ENCODE results near the gene FFAR2. TPM values are rescaled to one million over a fixed set of nuclear protein-coding genes. Genes with fewer than 3 reads are reported as not detected.

The FFAR2 gene
- total RNA-seq, 1 experiment from 2014 or later, result not detected

Other genes with a start within 250 kb of the FFAR2 start
- not detected for gene FAM187B, start 219.5 kb upstream of the FFAR2 start, total RNA-seq (2021; ENCODE audit: unreplicated experiment)
- 211 TPM for gene LSR, start 199.3 kb upstream of the FFAR2 start, total RNA-seq (2021; ENCODE audit: unreplicated experiment)
- 98.4 TPM for gene USF2, start 179.3 kb upstream of the FFAR2 start, total RNA-seq (2021; ENCODE audit: unreplicated experiment)
- not detected for gene HAMP, start 165.7 kb upstream of the FFAR2 start, total RNA-seq (2021; ENCODE audit: unreplicated experiment)
- 0.17 TPM for gene MAG, start 156.1 kb upstream of the FFAR2 start, total RNA-seq (2021; ENCODE audit: unreplicated experiment)
- gene CD22, start 119.1 kb upstream of the FFAR2 start, total RNA-seq (2021; ENCODE audit: unreplicated experiment), result 7.0 TPM
- gene FFAR1, start 100.4 kb upstream of the FFAR2 start, total RNA-seq (2021; ENCODE audit: unreplicated experiment), result not detected
- gene FFAR3, start 89.8 kb upstream of the FFAR2 start, total RNA-seq (2021; ENCODE audit: unreplicated experiment), result not detected
- gene GPR42, start 77.2 kb upstream of the FFAR2 start, total RNA-seq (2021; ENCODE audit: unreplicated experiment), result not detected
- 0.74 TPM for gene KRTDAP, start 42.2 kb downstream of the FFAR2 start, total RNA-seq (2021; ENCODE audit: unreplicated experiment)
- gene DMKN, start 65.4 kb downstream of the FFAR2 start, total RNA-seq (2021; ENCODE audit: unreplicated experiment), result 246 TPM
- gene SBSN, start 80.1 kb downstream of the FFAR2 start, total RNA-seq (2021; ENCODE audit: unreplicated experiment), result 0.66 TPM
- not detected for gene GAPDHS, start 85.2 kb downstream of the FFAR2 start, total RNA-seq (2021; ENCODE audit: unreplicated experiment)
- gene TMEM147, start 97.4 kb downstream of the FFAR2 start, total RNA-seq (2021; ENCODE audit: unreplicated experiment), result 128 TPM
- gene ATP4A, start 115.4 kb downstream of the FFAR2 start, total RNA-seq (2021; ENCODE audit: unreplicated experiment), result 0.27 TPM
- gene PMIS2, start 137.9 kb downstream of the FFAR2 start, total RNA-seq (2021; ENCODE audit: unreplicated experiment), result not detected
- gene HAUS5, start 164.5 kb downstream of the FFAR2 start, total RNA-seq (2021; ENCODE audit: unreplicated experiment), result 31.7 TPM
- gene RBM42, start 180.8 kb downstream of the FFAR2 start, total RNA-seq (2021; ENCODE audit: unreplicated experiment), result 87.2 TPM
- 1.5 TPM for gene ETV2, start 193.5 kb downstream of the FFAR2 start, total RNA-seq (2021; ENCODE audit: unreplicated experiment)
- 496 TPM for gene COX6B1, start 200.1 kb downstream of the FFAR2 start, total RNA-seq (2021; ENCODE audit: unreplicated experiment)
- 0.69 TPM for gene UPK1A, start 218.3 kb downstream of the FFAR2 start, total RNA-seq (2021; ENCODE audit: unreplicated experiment)